Measurements from ENCODE around the gene ORC5.

GRCh38 chr7:104174798-104175197 lies 33.0 kb downstream of the ORC5 start:
- TF ChIP-seq POLR2A (IDR thresholded peaks at IDR 0.05; ENCODE audit: low read depth, low read length) (no peak), PAX5 (IDR thresholded peaks at IDR 0.05; ENCODE audit: insufficient read depth, low read length, severe bottlenecking) (no peak), POLR2AphosphoS5 (IDR thresholded peaks at IDR 0.05; ENCODE audit: low read depth, low read length) (no peak)
